ENCODE data around the gene SLC50A1.
"Not testable (repeated sequence)": the region's sequence is repeated elsewhere in the genome, so short reads cannot be mapped to it uniquely, and the experiment has no call there.

The SLC50A1 gene

DNA sequence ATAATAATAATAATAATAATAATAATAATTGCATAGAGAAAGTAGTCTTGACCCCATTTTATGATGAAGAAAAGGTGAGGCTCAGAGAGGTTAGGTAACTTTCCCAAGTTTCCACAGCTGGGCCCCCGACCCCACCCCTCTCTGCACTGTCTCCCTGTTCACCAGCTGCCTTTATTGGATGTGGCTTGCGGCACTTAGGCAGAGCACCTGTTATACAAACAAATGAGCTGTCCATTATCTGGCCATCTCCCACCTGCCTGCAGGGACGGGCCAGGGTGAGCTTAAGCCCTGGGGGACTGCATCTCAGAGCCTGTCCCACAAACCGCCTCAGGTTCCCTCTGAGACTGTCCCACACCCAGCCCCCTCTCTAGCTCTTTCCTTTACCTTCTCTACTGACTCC lies 18.0 kb upstream of the SLC50A1 start:
- DNase-seq, result no peak

DNA sequence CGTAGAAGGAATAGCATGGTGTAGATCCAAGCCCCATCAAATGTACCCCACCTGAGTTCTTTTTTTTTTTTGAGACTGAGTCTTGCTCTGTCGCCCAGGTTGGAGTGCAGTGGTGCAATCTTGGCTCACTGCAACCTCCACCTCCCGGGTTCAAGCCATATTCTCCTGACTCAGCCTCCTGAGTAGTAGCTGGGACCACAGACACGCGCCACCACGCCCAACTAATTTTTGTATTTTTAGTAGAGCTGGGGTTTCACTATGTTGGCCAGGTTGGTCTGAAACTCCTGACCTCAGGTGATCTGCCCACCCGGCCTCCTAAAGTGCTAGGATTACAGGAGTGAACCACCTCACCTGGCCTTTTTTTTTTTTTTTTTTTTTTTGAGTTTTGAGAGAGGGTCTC lies 17.6 kb upstream of the SLC50A1 start:
- not testable (repeated sequence) for DNase-seq

GRCh38 chr1:155120253-155120652 lies 15.4 kb upstream of the SLC50A1 start:
- no peak for DNase-seq

DNA sequence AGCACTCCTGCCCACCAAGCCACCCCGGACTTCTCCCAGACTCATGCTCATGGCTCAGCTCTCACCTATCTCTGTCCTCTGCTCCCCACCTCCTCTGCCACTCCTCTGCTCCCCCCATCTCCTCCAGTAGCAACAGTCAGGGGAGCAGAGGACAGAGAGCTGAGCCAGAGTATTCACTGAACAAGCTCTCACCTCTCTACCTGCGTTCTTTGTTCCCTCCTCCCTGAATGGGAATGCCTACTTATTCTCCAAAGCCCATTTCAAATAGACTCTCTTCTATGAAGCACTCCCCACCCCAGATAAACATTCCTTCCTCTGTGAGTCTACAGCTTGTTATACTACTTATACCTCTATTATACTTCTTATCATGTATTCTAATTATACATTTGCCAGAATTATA lies 14.4 kb upstream of the SLC50A1 start:
- DNase-seq, result no peak

GRCh38 chr1:155122308-155122707 lies 13.3 kb upstream of the SLC50A1 start:
- no peak for DNase-seq

GRCh38 chr1:155123801-155124200 lies 11.9 kb upstream of the SLC50A1 start:
- DNase-seq, result no peak

DNA sequence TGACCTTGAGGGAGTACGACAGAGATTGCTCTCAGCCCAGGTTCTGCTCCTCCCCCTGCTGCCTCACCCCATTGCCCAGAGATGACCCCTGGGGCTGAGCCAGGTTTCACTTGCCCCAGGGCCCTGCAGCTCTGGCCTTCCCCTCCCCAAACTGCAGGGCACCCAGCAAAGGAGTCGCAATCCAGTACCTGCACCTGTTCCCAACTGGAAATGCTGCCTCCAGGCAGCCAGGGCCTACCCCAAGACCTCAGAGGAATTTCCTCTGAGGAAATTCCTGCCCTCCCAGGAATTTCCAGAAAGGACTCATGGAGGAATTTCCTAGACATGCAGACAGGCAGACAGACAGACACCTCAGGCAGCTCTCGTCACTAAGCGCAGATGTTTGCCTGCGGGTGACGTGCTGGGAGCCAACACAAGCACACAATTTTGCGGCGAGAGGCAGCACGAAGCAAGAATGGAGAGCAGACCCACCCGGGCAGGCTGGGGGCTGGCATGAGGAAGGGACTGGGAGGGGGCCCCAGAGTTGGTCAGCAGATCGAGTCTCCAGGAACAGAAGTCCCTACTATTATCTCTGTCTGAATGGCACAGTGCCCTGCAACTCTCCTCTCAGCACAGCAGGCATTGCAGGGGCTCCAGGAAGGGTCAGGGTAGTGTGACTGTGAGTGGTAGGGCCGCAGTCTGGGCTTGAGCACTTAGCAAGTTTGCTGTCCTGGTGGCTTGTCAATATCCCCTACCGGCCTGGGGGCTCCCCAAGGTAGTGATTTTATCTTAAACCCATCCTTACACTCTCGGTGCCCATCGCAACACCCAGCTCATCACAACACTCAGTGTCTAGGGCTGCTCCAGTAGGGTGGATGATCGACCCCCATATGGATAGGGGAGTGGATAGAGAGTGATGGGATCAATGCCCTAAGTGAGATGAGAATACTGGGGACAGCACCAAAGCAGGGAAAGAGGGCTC lies 10.9 kb upstream of the SLC50A1 start:
- DNase-seq, result no peak

GRCh38 chr1:155125511-155125945 lies 10.1 kb upstream of the SLC50A1 start:
- no peak for DNase-seq

GRCh38 chr1:155125946-155126555 lies 9.6 kb upstream of the SLC50A1 start:
- no peak for DNase-seq

DNA sequence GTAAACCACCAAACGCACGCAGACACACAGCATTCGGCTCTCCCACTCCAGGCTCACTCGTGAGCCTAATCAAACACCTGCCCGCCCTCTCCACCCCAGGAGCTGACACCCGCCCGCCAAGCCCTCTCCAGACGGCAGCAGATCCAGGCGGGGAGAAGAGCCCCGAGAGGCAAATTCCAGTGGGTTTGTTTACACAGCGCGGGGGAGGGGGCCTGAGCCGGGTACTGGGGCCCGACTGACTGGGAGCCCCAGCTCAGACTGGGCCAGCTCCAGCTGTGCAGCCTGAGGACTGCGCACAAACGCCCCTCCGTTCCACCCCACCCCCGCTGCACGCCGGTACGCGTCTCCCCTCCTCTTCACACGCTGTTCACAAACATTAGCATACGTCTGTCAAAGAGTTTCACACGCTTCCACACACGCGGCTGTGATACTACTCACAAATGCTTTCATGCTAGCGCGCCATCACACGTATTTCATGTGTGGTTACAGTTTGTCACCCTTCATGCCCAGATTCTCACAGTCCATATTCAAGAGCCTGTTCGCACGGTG lies 9.0 kb upstream of the SLC50A1 start:
- DNase-seq, result peak; percentile 39

DNA sequence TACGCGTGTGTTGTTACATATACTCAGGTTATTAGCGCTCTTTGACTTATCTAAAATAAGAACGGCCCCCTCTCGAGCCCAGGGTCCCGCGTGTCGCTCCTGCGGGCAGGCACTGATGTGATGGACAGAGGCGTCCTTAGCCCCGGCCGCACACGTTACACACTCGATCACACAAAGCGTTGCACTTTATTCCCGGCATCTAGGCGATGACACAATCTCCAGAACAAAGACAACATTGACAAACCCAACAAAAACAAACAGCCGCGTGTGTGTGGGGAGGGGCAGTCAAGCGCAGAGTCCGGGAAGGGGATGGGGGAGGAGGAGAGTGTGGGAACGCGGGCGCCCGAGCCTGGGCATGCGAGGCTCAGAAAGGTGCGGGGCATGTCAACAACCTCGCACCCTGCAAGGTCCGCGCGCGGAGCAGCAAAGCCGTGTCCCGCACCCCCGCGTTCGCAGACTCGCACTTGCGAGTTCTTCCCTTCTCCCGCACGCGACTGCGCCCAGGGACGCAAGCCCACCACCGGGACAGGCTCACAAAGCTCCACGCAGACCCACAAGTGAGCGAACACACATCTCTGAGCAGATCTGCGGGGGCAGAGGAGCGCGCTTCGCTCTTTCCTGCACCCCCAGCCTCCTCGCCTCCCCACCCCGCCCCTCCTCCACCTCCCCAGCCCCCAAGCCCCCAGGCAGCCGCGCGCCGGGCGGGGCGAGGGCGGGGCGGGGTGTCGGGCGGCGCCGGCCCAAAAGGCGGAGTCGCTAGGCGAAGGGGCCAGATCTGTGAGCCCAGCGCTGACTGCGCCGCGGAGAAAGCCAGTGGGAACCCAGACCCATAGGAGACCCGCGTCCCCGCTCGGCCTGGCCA lies 8.3 kb upstream of the SLC50A1 start, which contains the start of gene EFNA1:
Gene EFNA1 (plus strand): TSS at position 772 of the 862 bp plus-strand sequence. CDS start 102 bp downstream, outside the sequence.
- peak; percentile 46 for DNase-seq

- no peak for DNase-seq
Observed at GRCh38 chr1:155127967-155128754, 7.5 kb upstream of the SLC50A1 start.

DNA sequence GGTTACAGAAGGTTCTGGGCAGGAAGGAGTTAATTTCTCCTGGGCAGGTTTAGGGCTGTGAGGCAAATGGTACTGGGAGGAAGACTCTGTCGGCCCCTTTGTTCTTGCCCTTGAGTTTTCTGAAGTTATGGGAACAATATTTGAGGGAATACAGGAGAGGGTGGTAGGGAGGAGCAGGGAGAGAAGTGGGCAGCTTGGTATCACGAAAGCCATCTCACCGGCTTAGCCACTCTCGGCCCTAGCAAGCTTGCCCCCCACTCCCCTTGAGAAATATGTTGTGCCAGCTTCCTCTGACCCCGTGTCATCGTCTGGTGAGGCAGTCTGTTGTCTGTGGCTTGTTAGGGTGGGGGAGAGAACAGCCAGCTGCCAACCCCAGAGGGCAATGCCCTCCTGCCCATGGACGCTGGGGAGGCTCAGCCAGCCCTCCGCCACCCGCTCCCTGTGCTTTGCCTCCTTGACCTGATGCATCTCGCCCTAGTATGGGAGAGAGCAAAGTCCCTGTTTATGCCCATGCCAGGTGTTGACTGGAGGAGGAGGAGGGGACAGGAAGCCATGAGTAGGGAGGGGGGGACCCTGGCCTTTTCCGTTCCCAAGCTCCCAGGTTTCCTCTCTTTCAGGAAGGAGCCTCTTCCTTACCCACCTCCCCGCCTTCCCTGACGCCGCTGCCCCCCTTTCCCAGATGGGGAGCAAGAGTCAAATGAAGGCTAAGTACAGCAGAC lies 6.7 kb upstream of the SLC50A1 start:
- no peak for DNase-seq

GRCh38 chr1:155130272-155131006 lies 5.2 kb upstream of the SLC50A1 start:
- no peak for DNase-seq

DNA sequence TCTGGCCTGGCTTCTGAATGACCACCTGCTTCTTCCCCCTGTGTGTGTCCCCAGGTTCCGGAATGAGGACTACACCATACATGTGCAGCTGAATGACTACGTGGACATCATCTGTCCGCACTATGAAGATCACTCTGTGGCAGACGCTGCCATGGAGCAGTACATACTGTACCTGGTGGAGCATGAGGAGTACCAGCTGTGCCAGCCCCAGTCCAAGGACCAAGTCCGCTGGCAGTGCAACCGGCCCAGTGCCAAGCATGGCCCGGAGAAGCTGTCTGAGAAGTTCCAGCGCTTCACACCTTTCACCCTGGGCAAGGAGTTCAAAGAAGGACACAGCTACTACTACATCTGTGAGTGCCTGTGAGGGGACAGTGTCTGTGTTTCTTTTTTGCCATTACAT lies 4.4 kb upstream of the SLC50A1 start:
- no peak for DNase-seq

DNA sequence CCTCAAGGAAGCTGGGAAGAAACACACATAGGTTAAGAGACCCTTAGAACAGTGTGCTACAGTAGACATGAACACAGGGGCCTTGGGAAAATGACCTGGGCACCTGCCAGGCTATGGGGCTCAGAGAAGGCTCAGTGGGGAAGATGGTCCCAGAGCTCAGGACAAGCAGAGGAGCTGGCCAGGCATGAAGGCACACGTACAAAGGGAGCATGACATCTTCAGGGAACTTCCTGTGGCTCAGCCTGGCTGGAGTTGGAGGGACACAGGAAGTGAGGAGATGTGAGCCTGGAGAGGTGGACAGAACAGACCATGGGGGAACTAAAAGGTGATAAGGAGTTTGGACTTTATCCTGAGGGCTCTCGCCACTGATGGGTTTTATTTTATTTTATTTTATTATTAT lies 3.8 kb upstream of the SLC50A1 start:
- no peak for DNase-seq

DNA sequence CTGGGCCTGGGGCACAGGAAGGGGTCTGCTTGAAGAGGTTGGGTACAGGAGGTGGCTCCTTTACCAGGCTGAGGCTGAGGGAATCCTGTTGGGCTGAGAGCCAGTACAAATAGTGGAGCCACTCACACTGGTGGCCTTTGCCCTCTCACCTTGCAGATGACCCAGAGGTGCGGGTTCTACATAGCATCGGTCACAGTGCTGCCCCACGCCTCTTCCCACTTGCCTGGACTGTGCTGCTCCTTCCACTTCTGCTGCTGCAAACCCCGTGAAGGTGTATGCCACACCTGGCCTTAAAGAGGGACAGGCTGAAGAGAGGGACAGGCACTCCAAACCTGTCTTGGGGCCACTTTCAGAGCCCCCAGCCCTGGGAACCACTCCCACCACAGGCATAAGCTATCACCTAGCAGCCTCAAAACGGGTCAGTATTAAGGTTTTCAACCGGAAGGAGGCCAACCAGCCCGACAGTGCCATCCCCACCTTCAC lies 1.8 kb upstream of the SLC50A1 start:
- no peak for DNase-seq

DNA sequence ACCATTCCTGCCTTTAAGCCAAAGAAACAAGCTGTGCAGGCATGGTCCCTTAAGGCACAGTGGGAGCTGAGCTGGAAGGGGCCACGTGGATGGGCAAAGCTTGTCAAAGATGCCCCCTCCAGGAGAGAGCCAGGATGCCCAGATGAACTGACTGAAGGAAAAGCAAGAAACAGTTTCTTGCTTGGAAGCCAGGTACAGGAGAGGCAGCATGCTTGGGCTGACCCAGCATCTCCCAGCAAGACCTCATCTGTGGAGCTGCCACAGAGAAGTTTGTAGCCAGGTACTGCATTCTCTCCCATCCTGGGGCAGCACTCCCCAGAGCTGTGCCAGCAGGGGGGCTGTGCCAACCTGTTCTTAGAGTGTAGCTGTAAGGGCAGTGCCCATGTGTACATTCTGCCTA lies 1.3 kb upstream of the SLC50A1 start:
- DNase-seq, result no peak

GRCh38 chr1:155134880-155135414 lies 705 bp upstream of the SLC50A1 start:
- peak; percentile 78 for DNase-seq

DNA sequence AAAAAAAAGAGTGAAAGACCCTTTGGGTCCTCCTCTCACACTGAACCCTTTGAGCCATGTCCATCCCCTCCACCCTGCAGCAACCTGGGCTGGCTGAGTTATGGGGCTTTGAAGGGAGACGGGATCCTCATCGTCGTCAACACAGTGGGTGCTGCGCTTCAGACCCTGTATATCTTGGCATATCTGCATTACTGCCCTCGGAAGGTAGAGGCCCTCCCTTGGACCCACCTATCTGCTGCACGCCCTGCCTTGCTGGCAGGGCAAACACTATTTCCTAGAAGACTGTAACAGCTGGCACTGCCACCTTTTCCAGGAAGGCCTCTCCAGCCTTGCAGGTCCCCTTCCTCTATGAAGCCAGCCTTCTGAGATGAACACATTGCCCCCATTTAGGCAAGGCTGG lies 1.1 kb downstream of the SLC50A1 start:
- no peak for DNase-seq

Data from stimulated activated CD4-positive, alpha-beta T cell treated with anti-CD3 and anti-CD28 coated beads, Interleukin-4, amount 100 ng/mL, for 1 hour (primary cell).